GM19025 (cell line): ENCODE results near the gene RASGEF1B.

Experiments used
- ATAC-seq: cut with Tn5 transposase; IDR thresholded peaks from one replicate; pipeline ENCODE4 v1.9.1; 2021; ENCODE audit warnings: mild to moderate bottlenecking, low read depth, moderate library complexity; ENCODE audit not compliant: unreplicated experiment

RASGEF1B gene

GRCh38 chr4:81468678-81469077 lies 3.0 kb downstream of the RASGEF1B start:
- ATAC-seq = no peak

- ATAC-seq = no peak
These were observed 4.1 kb downstream of the RASGEF1B start for GRCh38 chr4:81467672-81467964.

- no peak for ATAC-seq
These were observed 4.7 kb downstream of the RASGEF1B start for GRCh38 chr4:81466841-81467671.

GRCh38 chr4:81465406-81466340 lies 6.0 kb downstream of the RASGEF1B start:
- ATAC-seq = no peak

- no peak for ATAC-seq
These were observed 10.9 kb downstream of the RASGEF1B start for GRCh38 chr4:81460834-81461233.

GRCh38 chr4:81460191-81460701 lies 11.5 kb downstream of the RASGEF1B start:
- no peak for ATAC-seq

GRCh38 chr4:81459228-81459627 lies 12.5 kb downstream of the RASGEF1B start:
- no peak for ATAC-seq

GRCh38 chr4:81457921-81458520 lies 13.7 kb downstream of the RASGEF1B start:
- no peak for ATAC-seq

- no peak for ATAC-seq
These were observed 14.4 kb downstream of the RASGEF1B start for GRCh38 chr4:81457345-81457744.

GRCh38 chr4:81455897-81456296 lies 15.8 kb downstream of the RASGEF1B start:
- no peak for ATAC-seq

GRCh38 chr4:81454948-81455347 lies 16.8 kb downstream of the RASGEF1B start:
- ATAC-seq = no peak

GRCh38 chr4:81454499-81454898 lies 17.2 kb downstream of the RASGEF1B start:
- ATAC-seq = no peak

GRCh38 chr4:81453024-81453423 lies 18.7 kb downstream of the RASGEF1B start:
- ATAC-seq = no peak

GRCh38 chr4:81452452-81453006 lies 19.2 kb downstream of the RASGEF1B start:
- no peak for ATAC-seq

- ATAC-seq = no peak
These were observed 22.7 kb downstream of the RASGEF1B start for GRCh38 chr4:81449015-81449414.

GRCh38 chr4:81447566-81448229 lies 24.0 kb downstream of the RASGEF1B start:
- ATAC-seq = no peak

- ATAC-seq = no peak
These were observed 25.1 kb downstream of the RASGEF1B start for GRCh38 chr4:81446634-81447033.

GRCh38 chr4:81445196-81445595 lies 26.5 kb downstream of the RASGEF1B start:
- ATAC-seq = no peak

GRCh38 chr4:81442484-81443085 lies 29.1 kb downstream of the RASGEF1B start:
- ATAC-seq = no peak

- ATAC-seq = no peak
These were observed 30.8 kb downstream of the RASGEF1B start for GRCh38 chr4:81440949-81441348.
